Fibroblast of skin of left quadriceps (primary cell): ENCODE measurements around the gene SLC35A2.

ENCODE experiments used
- DNase-seq, 2 experiments: peaks; one replicate each; pipeline ENCODE4 v3.0.0-alpha.2; 2013; ENCODE audit warnings: low read depth in 2 of 2

The SLC35A2 gene

DNA sequence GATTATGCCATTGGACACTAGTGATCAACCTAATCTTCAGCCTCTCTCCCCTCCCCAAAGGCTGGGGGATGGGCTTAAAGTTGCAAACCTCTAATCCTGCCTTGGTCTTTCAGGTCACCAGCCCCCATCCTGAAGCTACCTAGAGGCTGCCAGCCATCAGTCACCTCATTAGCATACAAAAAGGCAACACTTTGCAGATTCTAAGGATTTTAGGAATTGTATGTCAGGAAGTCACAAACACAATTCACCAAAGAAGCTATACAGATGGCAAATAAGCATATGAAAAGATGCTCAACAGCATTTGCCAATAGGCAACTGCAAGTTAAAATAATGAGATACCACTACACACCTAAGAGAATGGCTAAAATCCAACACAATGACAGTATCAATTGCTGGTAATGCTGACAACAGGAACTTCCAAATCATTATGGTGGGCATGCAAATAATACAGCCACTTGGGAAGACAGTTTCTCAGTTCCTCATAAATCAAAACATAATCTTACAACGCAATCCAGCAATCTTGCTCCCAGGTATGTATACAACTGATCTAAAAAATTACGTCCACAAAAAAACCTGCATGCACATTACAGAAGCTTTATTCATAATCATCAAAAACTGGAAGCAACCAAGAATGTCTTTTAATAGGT, 16.4 kb upstream of the SLC35A2 start:
- DNase-seq, result no peak

GRCh38 chrX:48927123-48927522, 15.7 kb upstream of the SLC35A2 start:
- no peak for DNase-seq

- DNase-seq, result no peak
These were observed 12.8 kb upstream of the SLC35A2 start for GRCh38 chrX:48924270-48924669.

GRCh38 chrX:48923771-48924170, 12.3 kb upstream of the SLC35A2 start:
- no peak for DNase-seq

DNA sequence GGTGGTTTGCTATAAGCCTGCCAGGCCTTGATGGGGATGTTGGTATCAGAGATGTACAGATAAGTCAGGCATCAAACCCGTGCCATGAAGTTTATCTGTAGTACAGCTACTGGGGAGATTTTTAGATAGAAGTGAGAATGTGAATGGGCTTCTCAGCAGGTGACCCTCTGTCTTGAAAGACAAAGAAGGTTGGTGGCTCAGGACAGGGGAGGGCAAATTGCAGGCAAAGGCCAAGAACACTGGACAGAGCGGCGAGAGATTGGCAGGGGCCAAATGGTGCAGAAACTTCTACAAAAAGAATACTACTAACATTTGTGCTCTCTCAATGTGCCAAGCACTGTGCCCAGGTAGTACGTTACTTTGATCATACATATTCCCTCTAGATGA, 9.3 kb upstream of the SLC35A2 start:
- no peak for DNase-seq

- DNase-seq, result no peak
These were observed 8.7 kb upstream of the SLC35A2 start for GRCh38 chrX:48919947-48920717.

DNA sequence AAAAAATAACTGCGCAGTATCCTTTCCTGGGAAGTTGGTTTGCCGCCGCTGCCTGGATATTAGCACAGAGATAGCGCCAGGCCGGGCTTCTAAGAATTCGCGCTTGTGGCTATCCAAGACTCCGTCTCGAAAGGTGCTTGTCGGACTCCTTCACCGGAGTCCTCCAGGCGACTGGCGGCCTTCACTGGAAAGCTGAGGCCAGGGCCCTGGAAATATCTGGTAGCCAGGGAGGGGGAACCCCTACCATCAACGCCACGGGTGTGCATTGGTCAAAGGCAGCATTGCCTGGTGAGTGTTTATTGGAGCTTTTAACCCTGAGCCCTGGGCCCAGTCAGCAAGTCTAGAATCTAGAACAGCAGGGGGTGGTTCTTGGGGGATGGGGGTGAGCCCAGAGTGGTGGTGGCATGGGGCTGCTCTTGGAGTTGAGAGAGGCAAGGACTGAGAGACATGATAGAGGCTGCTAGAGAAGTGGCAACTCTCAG, 8.0 kb upstream of the SLC35A2 start:
- DNase-seq, result no peak

DNA sequence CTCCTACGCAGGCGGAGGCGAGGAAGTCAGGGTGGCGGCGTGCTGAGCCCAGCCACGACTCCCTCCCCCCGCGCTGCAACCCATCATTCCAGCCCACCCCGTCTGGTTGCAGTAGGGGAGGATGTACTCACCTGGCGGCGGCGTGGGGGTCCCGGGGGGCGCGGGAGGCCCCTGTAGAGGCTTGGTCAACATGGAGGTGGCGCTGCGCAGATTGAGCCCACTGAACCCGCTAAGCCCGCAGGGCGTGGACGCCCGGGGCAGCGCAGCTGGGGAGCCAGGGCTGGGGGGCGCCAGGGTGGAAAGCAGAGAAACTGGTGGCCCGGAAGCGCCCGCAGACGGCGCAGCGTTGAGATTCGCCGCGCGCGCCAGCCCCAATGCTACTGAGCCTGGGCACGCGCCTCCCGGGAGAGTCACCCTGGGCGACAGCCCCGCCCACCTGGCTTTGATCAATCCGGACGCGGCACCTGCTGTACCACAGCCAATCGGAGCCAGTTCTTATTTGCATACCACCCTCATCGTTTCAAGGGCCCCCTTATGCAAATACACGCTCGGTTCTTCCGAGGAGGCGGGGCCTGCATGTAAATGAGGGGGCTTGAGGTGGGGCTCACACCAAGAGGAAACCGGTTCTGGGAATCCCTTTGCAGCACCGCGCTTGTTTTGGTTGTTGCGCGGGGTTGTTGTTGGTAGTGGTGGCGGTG, 7.3 kb upstream of the SLC35A2 start, which contains the start of gene PIM2:
Gene PIM2, minus strand, starts transcription at position 382 of the 698 bp plus-strand sequence. Its CDS starts 190 bp downstream, at position 192.
- peak in 1 of 2 experiments; percentile 35 for DNase-seq

DNA sequence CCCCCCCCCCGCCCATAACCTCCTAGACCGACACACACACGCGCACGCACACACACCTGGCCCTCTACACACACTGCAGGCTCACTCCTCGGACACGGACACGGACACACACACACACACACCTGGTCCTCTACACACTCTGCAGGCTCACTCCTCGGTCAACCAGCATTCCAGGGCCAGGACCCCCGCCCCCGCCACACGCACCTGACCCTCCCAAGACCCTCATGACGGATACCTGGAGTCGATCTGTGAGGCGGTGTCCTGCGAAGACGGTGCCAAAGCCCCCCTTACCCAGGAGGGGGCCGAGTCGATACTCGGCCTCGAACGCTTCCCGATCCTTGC, 6.8 kb upstream of the SLC35A2 start:
- DNase-seq, result no peak

GRCh38 chrX:48917139-48918001, 5.9 kb upstream of the SLC35A2 start:
- peak; percentile 68 to 70 for DNase-seq

- no peak for DNase-seq
These were observed 3.4 kb upstream of the SLC35A2 start for GRCh38 chrX:48914593-48915493.

DNA sequence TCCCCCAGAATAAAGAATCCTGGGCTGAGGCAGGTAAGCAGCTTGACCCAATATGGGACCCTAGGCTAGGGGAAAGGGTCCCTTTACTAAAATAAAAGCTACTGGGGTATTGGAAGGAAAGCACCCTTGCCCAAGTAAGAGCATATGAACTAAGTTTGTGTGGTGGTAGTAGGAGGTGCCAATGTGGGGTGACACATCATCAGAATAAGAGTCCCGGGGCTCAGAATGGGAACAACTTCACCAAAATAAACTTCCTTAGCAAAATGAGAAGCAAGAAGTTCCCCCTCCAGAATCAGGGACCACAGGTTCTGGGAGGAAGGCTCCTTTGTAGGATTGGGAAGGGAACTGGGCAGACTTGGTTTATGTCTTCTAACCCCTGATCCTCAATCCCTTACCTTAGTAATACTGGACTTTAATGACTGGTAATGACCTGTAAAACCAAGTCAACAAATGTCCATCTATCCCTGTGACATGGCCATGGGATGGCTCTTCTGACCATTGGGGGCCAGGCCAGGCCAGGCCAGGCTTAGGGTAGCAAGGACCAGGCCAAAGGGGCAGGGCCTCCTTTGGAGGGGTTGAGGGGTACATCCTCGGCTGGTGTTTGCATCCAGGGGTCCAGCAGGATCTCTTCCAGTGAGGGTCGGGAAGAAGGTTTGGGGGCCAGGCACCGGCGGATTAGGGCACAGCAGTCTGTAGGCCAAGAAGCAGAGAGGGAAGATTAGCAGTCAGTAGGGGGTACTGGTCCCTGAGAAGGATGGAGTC, 2.3 kb upstream of the SLC35A2 start:
- DNase-seq, result no peak

- no peak for DNase-seq
These were observed 477 bp downstream of the SLC35A2 start for GRCh38 chrX:48910926-48911411.

DNA sequence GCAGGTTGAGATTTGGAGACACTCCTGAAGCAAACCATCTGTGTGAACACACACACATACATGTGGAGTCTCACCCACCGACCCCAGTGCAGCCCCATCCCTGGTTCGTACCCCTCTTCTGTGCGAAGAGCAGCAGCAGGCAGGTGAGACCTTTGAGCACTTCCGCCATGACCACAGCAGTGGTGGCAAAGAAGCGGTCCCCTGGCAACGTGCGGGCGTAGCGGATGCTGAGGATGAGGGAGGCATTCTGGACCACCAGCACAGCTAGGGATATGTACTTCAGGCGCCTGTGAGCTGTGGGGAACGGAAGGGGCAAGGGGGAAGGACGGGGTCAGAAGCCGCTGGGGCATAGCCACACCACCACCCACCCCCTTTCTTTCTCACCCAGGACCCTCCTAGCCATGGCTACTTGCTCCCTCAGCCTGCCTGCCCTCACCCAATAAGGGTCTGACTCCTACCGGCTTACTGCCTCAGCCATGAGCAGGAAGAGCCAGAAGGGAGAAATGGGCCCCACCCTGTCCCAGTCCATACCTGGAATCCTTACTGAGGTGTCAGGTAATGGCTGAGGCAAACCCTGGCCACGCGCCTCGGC, 1.6 kb downstream of the SLC35A2 start:
- no peak for DNase-seq

- no peak for DNase-seq
These were observed 2.8 kb downstream of the SLC35A2 start for GRCh38 chrX:48908600-48908999.

DNA sequence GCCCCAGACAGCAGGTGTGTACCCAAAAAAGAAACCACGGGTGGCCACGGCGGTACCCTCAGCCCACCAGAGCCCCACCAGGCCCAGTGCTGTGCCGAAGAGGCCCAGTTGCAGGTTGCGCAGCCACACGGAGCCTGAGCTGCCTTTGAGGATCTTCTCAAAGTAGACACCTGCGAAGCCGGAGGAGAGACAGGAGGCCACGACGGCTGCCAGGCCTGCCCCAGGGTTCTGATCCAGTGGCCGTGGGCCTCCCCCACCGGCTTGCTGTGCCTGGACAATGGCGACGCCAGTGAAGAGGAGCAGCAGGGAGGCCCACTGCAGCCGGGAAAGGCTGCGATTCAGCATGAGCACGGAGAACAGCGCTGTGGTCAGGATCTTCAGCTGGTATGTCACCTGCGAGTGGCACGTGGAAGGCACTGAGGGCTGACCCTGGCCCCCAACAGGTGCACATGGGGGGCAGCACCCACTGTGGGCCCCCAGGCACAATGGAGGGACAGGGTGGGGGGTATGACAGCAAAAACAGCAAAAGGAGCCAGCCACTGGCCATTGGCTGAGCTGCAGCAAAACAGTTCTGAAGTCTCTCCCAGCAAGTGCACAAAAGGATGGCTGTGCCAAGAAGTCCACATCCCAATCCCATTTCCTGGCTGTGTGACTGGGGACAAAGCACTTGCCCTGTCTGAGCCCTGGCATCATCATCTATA, 6.2 kb downstream of the SLC35A2 start:
- DNase-seq, result no peak

GRCh38 chrX:48904626-48905025, 6.8 kb downstream of the SLC35A2 start:
- DNase-seq, result no peak

DNA sequence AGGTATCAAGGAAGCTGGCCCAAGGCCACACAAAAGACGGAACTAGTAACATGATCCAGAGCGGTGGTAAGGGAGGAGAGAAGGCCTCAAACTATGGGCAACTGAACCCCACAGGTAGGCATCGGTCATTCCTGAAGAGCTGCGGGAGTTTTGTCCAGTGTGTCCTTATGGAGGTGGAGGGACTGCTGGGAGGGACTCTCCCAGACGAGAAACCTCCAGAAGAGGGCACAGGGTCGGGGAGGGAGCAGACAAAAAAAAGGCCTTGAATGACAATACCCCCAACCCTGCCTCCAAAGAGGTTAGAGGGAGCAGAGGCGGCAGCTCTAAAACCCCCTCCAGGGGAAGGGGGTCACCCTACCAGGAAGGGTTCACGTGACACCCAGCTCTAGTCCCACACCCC, 7.3 kb downstream of the SLC35A2 start:
- no peak for DNase-seq

DNA sequence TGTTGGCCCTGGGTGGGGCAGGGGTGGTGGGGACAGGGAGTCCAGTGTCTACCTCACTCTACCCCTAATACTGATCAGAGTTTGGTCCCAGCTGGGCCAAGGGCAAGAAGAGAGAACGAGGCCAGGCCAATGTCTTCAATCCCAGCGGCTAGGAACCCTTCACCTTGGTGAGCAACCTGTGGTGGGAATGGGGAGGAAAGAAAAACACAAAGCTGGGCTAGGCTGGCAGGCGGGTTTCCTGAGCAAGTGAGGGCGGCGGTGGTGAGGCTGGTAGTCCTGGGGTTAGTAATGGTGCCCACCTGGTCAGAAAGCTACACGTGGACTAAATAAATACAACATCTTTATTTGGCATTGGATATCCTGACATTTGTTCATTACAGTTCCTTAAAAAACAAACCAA, 8.2 kb downstream of the SLC35A2 start:
- no peak for DNase-seq
